ENCODE results near the gene FH.

The FH gene

GRCh38 chr1:241456743-241457142 is 62.8 kb downstream of the FH start:
- DNase-seq, result no peak

DNA sequence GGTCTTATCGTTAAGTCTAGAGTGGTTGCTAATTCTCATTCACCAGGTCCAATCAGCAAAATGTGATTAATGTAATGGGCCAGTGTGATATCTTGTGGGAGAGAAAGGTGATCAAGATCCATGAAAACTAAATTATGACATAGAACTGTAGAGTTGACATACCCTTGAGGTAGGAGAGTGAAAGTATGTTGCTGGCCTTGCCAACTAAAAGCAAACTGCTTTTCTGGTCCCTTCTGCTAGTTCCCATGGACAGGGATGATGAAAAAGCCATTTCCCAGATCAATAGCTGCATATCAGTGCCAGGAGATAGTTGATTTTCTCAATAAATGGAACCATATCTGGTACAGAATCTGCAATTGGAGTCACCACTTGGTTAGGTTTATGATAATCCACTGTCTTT is 65.8 kb downstream of the FH start:
- no peak for DNase-seq

- DNase-seq, result no peak
Measured at GRCh38 chr1:241451956-241452355, 67.6 kb downstream of the FH start.
